H1 (cell line): ENCODE results near the gene BET1L. TPM values are rescaled to one million over a fixed set of nuclear protein-coding genes. Genes with fewer than 3 reads are reported as not detected.

ENCODE experiments used
- ATF2 ChIP-seq: IDR thresholded peaks from 2 replicates; pipeline ENCODE4 v1.6.1; 2012; ENCODE audit warnings: low read length, inconsistent platforms
- CHD2 ChIP-seq: IDR thresholded peaks from 2 replicates; pipeline ENCODE4 v1.6.1; 2012; ENCODE audit warnings: low read length, improper control_type of control experiment
- CTBP2 ChIP-seq: IDR thresholded peaks from 2 replicates; pipeline ENCODE4 v1.7.0; 2011; ENCODE audit warnings: borderline replicate concordance, mild to moderate bottlenecking, moderate library complexity, mixed read lengths, low read length; ENCODE audit not compliant: insufficient read depth, insufficient read length
- MAX ChIP-seq: IDR thresholded peaks from 2 replicates; pipeline ENCODE4 v1.6.1; 2012; ENCODE audit warnings: inconsistent platforms
- POU5F1 ChIP-seq: IDR thresholded peaks from 2 replicates; pipeline ENCODE4 v1.6.1; 2011; ENCODE audit warnings: low read depth, mild to moderate bottlenecking, low read length, moderate library complexity
- RBBP5 ChIP-seq: IDR thresholded peaks from 2 replicates; pipeline ENCODE4 v1.7.1; 2012; ENCODE audit warnings: low read depth, mild to moderate bottlenecking, inconsistent platforms, low read length, moderate library complexity, borderline replicate concordance
- RFX5 ChIP-seq: IDR thresholded peaks from 2 replicates; pipeline ENCODE4 v1.6.1; 2011; ENCODE audit warnings: low read depth, low read length, improper control_type of control experiment, borderline replicate concordance
- SUZ12 ChIP-seq: fragments of 200-600 bp; sonication (generic); IDR thresholded peaks from 2 replicates; pipeline ENCODE4 v1.6.1; 2012; ENCODE audit warnings: mild to moderate bottlenecking, inconsistent platforms, low read length, moderate library complexity, mixed read lengths
- polyA plus RNA-seq, 7 experiments: library from polyadenylated mRNA; depleted of rRNA in 3 of 7; stranded (reverse) in 5 of 7; unstranded in 2 of 7; fragments of >200 nt in 5 of 7; fragments of 200-250 nt in 2 of 7; gene quantifications; 1 replicate in 5 of 7; 2 replicates in 1 of 7; 4 replicates in 1 of 7; pipeline versions ENCODE4 v1.2.1 to v1.2.3, GENCODE V29; 2011 to 2013; ENCODE audit warnings: missing spikeins in 2 of 7, mixed read lengths in 2 of 7
- total RNA-seq: library from RNA; stranded (reverse); fragmentation: NEBNext Ultra II Directional; extraction: Animal tissue kit (Norgen Biotek cat#: 25700); gene quantifications from 2 replicates; pipeline ENCODE4 v1.2.1, GENCODE V29; 2021

Gene BET1L
- total and polyA plus RNA-seq, 2 of the 8 experiments (the other 6 are each of a cell fraction or from before 2014, with no cell fraction given) = 40.2 to 61.9 TPM

- TF ChIP-seq MAX (no peak), POU5F1 (no peak), ATF2 (no peak), RFX5 (no peak), RBBP5 (no peak), SUZ12 (no peak), CTBP2 (no peak), CHD2 (no peak)
- TF ChIP-seq, all 59 proteins: peak for 0
Observed at GRCh38 chr11:224424-224823, 17.2 kb upstream of the BET1L start (continued).
